A549 (cell line): ENCODE data around the gene BDH1.

Experiments used
- CHD4 ChIP-seq: fragments of 200-600 bp; sonication (generic); IDR thresholded peaks from 2 replicates; pipeline ENCODE4 v1.6.1; 2016; ENCODE audit warnings: antibody characterized with exemption, mild to moderate bottlenecking, borderline replicate concordance
- EP300 ChIP-seq, 2 experiments: fragments of >200 bp; sonication (Bioruptor Twin); formaldehyde crosslinking; IDR thresholded peaks; 2 replicates in 1 of 2; 3 replicates in 1 of 2; pipeline ENCODE4 v1.6.1; 2016 to 2017
- HDAC2 ChIP-seq: fragments of 200-600 bp; sonication (generic); IDR thresholded peaks from 2 replicates; pipeline ENCODE4 v1.6.1; 2016
- HOXB13 ChIP-seq: fragments of 250-450 bp; sonication (Bioruptor Pico); IDR thresholded peaks from 2 replicates; pipeline ENCODE4 v1.5.0; 2020; ENCODE audit warnings: low read depth, mild to moderate bottlenecking, moderate library complexity
- KDM5A ChIP-seq: fragments of 200-600 bp; sonication (generic); IDR thresholded peaks from 2 replicates; pipeline ENCODE4 v1.6.1; 2016; ENCODE audit warnings: antibody characterized with exemption, mild to moderate bottlenecking
- MAZ ChIP-seq: fragments of 150-350 bp; IDR thresholded peaks from 2 replicates; pipeline ENCODE4 v1.6.1; 2014; ENCODE audit warnings: antibody characterized with exemption, low read depth, low read length, borderline replicate concordance
- NR3C1 ChIP-seq: fragments of >200 bp; sonication (Bioruptor Twin); formaldehyde crosslinking; IDR thresholded peaks from 3 replicates; pipeline ENCODE4 v1.6.1; 2017
- POLR2A ChIP-seq: IDR thresholded peaks from 2 replicates; pipeline ENCODE4 v1.6.1; 2012; ENCODE audit warnings: mild to moderate bottlenecking, low read length
- RAD21 ChIP-seq, 2 experiments: fragments of >200 bp in 1 of 2; sonication (Bioruptor Twin) in 1 of 2; formaldehyde crosslinking in 1 of 2; IDR thresholded peaks in 1 of 2; conservative IDR thresholded peaks in 1 of 2; 2 replicates in 1 of 2; 3 replicates in 1 of 2; pipeline ENCODE4 v1.6.1; 2012 to 2018; ENCODE audit warnings: inconsistent platforms in 1 of 2
- SMC3 ChIP-seq: fragments of >200 bp; sonication (Bioruptor Twin); formaldehyde crosslinking; IDR thresholded peaks from 3 replicates; pipeline ENCODE4 v1.6.1; 2018; ENCODE audit warnings: inconsistent platforms
- TF ChIP-seq, protein P1 (sequence below): fragments of >200 bp; sonication (Bioruptor Twin); formaldehyde crosslinking; IDR thresholded peaks from 3 replicates; pipeline ENCODE4 v1.5.1; 2016
- TF ChIP-seq, protein P2 (sequence below): fragments of 150-350 bp; IDR thresholded peaks from 2 replicates; pipeline ENCODE4 v1.6.1; 2014; ENCODE audit warnings: low read depth, mild to moderate bottlenecking, low read length
- TF ChIP-seq, protein P3 (sequence below): fragments of 450-650 bp; IDR thresholded peaks from 2 replicates; pipeline ENCODE4 v1.6.1; 2014; ENCODE audit warnings: antibody characterized with exemption

DNA sequence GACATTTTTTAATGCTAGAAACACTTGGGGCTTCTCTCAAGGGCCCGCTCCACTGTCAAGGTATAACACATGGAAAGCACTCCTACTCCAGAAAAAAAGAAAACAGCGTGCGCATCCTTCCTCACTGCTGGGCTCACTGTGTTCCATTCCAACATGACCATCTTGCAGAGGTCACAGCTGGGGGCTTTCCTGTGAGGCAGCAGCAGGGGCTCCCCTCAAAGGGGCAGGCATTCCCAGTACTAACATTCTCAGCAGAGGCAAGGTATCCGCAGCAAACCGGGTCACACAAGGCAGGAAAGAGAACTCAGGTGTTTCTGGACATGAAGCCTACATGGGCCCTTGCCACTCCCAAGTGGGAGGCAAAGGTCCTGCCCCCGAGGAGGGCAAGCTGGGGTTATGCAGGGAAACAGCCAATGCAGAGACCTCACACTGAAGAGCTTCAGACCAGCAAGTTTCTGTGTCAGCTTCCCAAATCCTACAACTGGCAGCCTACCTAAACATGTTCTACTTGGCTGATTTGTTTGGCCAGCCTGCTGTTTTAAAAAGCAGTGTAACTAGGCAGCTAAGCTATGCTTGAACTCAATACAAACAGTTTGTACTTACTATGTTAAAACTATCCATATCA lies 6.4 kb downstream of the BDH1 start:
- TF ChIP-seq, protein P1, sequence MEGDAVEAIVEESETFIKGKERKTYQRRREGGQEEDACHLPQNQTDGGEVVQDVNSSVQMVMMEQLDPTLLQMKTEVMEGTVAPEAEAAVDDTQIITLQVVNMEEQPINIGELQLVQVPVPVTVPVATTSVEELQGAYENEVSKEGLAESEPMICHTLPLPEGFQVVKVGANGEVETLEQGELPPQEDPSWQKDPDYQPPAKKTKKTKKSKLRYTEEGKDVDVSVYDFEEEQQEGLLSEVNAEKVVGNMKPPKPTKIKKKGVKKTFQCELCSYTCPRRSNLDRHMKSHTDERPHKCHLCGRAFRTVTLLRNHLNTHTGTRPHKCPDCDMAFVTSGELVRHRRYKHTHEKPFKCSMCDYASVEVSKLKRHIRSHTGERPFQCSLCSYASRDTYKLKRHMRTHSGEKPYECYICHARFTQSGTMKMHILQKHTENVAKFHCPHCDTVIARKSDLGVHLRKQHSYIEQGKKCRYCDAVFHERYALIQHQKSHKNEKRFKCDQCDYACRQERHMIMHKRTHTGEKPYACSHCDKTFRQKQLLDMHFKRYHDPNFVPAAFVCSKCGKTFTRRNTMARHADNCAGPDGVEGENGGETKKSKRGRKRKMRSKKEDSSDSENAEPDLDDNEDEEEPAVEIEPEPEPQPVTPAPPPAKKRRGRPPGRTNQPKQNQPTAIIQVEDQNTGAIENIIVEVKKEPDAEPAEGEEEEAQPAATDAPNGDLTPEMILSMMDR = no peak
- no peak for TF ChIP-seq HOXB13
- TF ChIP-seq KDM5A = no peak
- TF ChIP-seq MAZ = no peak
- TF ChIP-seq NR3C1 = no peak
- no peak for TF ChIP-seq EP300 (IDR thresholded peaks at IDR 0.05)
- TF ChIP-seq RAD21 (conservative IDR thresholded peaks at IDR 0.05 in 1 of 2, IDR thresholded peaks at IDR 0.05 in 1 of 2) = no peak
- no peak for TF ChIP-seq CHD4
- no peak for TF ChIP-seq HDAC2
- no peak for TF ChIP-seq SMC3
- TF ChIP-seq, protein P2, sequence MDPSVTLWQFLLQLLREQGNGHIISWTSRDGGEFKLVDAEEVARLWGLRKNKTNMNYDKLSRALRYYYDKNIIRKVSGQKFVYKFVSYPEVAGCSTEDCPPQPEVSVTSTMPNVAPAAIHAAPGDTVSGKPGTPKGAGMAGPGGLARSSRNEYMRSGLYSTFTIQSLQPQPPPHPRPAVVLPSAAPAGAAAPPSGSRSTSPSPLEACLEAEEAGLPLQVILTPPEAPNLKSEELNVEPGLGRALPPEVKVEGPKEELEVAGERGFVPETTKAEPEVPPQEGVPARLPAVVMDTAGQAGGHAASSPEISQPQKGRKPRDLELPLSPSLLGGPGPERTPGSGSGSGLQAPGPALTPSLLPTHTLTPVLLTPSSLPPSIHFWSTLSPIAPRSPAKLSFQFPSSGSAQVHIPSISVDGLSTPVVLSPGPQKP = no peak
- TF ChIP-seq, protein P3, sequence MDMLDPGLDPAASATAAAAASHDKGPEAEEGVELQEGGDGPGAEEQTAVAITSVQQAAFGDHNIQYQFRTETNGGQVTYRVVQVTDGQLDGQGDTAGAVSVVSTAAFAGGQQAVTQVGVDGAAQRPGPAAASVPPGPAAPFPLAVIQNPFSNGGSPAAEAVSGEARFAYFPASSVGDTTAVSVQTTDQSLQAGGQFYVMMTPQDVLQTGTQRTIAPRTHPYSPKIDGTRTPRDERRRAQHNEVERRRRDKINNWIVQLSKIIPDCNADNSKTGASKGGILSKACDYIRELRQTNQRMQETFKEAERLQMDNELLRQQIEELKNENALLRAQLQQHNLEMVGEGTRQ = no peak
- no peak for TF ChIP-seq POLR2A
